ENCODE results near the gene CCN6.
"Not testable (repeated sequence)": the region's sequence is repeated elsewhere in the genome, so short reads cannot be mapped to it uniquely, and the experiment has no call there.

The CCN6 gene

DNA sequence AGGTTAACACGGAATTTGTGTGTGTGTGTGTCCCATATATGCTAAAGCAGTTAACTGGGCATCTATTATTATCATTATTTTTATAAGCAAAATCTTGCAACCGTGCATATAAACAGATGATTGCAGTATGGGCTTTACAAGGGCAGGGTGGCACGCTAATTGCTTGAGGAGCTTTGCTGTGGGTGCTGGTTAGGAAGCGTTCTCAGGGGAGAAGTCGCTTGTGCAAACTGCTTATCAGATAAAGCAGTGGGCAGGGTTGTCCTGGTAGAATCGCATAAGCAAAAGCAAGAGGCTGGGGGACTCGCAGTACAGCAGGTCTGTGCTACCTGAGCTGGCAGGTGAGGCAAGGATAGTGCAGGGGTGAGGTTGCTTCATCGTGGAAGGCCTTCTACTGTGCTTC lies 9.7 kb upstream of the CCN6 start:
- TF ChIP-seq CTCF (IDR thresholded peaks at IDR 0.05; ENCODE audit: borderline replicate concordance, control extremely low read depth, extremely low read depth, insufficient read depth, missing control alignments) = no peak
- in situ Hi-C loops (cut with MboI; ENCODE audit: low sequenced_read_pairs, unreplicated experiment) = loop anchor here (25.0 kb wide), 1 partner anchor 782 kb away; a partner anchor contains a TSS
- DNase-seq (ENCODE audit: low spot score) = no peak

DNA sequence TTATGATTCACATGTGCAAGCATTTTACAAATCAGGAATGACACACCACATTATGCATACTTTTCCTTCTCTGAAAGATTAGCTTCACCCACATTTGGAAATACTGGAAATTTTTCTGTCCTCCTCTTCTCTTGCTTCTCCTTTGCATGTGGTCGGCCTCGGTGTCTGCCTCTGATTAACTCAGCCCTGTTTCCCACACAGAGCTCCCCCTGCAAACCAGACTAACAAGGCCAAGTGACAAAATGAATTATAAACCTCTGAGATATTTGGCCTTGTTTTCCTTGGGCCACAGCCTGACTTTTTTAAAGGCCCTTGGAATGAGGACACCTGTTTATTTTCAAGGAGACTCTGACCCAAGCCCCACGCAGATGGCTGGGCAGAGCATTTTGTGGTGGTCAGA lies 9.0 kb upstream of the CCN6 start:
- no peak for DNase-seq (ENCODE audit: low spot score)
- no peak for TF ChIP-seq CTCF (IDR thresholded peaks at IDR 0.05; ENCODE audit: borderline replicate concordance, control extremely low read depth, extremely low read depth, insufficient read depth, missing control alignments)
- in situ Hi-C loops (cut with MboI; ENCODE audit: low sequenced_read_pairs, unreplicated experiment) = loop anchor here (25.0 kb wide), 1 partner anchor 783 kb away; a partner anchor contains a TSS

DNA sequence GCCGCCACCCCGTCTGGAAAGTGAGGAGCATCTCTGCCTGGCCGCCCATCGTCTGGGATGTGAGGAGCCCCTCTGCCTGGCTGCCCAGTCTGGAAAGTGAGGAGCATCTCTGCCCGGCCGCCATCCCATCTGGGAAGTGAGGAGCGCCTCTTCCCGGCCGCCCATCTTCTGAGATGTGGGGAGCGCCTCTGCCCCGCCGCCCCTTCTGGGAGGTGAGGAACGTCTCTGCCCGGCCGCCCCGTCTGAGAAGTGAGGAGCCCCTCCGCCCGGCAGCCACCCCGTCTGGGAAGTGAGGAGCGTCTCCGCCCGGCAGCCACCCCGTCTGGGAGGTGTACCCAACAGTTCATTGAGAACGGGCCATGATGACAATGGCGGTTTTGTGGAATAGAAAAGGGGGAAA lies 6.4 kb upstream of the CCN6 start:
- not testable (repeated sequence) for DNase-seq (ENCODE audit: low spot score)
- in situ Hi-C loops (cut with MboI; ENCODE audit: low sequenced_read_pairs, unreplicated experiment) = loop anchor here (25.0 kb wide), 1 partner anchor 785 kb away; a partner anchor contains a TSS

DNA sequence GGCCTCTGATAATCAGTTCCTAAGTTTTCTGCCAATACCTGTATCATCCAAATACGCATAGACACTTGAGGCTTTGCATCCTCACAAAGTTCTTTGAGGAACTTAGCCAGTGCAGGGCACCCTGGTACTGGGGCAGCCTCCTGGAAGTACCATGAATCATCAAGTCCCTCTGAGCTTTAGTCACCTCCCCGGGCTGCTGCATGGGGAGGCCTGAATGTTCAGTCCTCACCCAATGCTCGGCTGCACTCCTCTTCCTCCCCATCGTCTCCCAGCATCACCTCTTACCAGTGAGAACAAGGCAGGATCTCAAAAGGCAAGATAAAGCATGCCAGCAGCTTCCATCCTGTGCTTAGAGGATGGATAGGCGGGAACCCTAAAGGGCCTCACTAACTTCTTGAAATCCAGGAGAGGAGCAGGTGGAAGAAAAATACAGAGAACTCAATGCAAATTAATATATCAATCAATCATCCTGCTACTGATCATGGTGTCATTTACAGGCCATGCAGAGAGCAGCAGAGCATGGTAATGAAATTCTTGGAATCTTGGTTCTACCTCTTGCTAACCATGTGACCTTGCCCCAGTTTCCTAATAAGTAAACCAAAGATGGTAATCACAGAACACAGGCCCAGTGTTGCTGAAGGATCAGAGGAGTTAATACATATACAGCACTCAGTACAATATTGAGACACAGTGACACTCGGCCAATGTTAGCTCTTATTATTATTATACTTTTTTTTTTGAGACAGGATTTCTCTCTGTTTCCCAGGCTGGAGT lies 4.7 kb upstream of the CCN6 start:
- DNase-seq (ENCODE audit: low spot score) = no peak
- no peak for TF ChIP-seq CTCF (IDR thresholded peaks at IDR 0.05; ENCODE audit: borderline replicate concordance, control extremely low read depth, extremely low read depth, insufficient read depth, missing control alignments)
- in situ Hi-C loops (cut with MboI; ENCODE audit: low sequenced_read_pairs, unreplicated experiment) = loop anchor here (25.0 kb wide), 1 partner anchor 787 kb away; a partner anchor contains a TSS

DNA sequence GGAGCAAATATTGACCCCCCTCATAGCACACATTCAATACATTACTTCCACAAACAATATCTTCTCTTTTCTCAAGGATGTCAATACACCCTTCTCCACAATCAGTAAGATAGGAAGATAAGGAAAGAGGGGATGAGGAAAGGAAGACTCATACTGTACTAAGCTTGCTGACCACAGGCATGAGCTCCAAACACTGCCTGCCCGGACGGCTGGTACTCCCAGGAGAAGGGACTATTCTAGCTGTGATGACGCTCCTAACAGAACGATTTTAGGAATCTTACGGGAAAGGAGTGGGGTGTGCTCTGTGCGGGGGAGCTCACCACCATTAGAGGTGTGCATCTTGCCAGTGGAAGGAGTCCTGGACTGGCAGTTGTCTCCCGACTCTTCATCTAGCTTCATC lies 3.9 kb upstream of the CCN6 start:
- TF ChIP-seq CTCF (IDR thresholded peaks at IDR 0.05; ENCODE audit: borderline replicate concordance, control extremely low read depth, extremely low read depth, insufficient read depth, missing control alignments) = no peak
- in situ Hi-C loops (cut with MboI; ENCODE audit: low sequenced_read_pairs, unreplicated experiment) = loop anchor here (25.0 kb wide), 1 partner anchor 788 kb away; a partner anchor contains a TSS
- no peak for DNase-seq (ENCODE audit: low spot score)

GRCh38 chr6:112050429-112050828 lies 3.5 kb upstream of the CCN6 start:
- no peak for TF ChIP-seq CTCF (IDR thresholded peaks at IDR 0.05; ENCODE audit: borderline replicate concordance, control extremely low read depth, extremely low read depth, insufficient read depth, missing control alignments)
- in situ Hi-C loops (cut with MboI; ENCODE audit: low sequenced_read_pairs, unreplicated experiment) = no loop called here
- DNase-seq (ENCODE audit: low spot score) = no peak

DNA sequence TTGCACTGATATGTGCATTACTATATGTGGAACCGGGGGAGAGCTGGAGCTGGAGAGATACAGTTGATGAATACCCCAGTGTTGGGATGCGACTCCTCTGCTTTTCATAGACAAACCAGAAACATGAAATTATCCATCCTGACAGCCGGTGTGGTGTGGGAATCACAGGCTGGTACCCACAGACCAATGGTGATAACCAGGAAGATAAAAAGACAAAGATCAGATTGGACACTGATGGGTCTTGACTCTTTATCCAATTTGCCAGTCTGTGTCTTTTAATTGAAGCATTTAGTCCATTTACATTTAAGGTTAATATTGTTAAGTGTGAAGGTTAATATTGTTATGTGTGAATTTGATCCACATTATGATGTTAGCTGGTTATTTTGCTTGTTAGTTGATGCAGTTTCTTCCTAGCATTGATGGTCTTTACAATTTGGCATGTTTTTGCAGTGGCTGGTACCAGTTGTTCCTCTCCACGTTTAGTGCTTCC lies 2.6 kb upstream of the CCN6 start:
- in situ Hi-C loops (cut with MboI; ENCODE audit: low sequenced_read_pairs, unreplicated experiment); DNase-seq (ENCODE audit: low spot score): not testable (repeated sequence)

All from GM13976 (cell line).